NK-92 (cell line): ENCODE results near the gene IL17D.
"Not testable (repeated sequence)": the region's sequence is repeated elsewhere in the genome, so short reads cannot be mapped to it uniquely, and the experiment has no call there.

Experiments
- DNase-seq: peaks from one replicate; lab custom pipeline; 2025; ENCODE audit not compliant: unreplicated experiment; lab: John Stamatoyannopoulos, UW

Gene IL17D, protein sequence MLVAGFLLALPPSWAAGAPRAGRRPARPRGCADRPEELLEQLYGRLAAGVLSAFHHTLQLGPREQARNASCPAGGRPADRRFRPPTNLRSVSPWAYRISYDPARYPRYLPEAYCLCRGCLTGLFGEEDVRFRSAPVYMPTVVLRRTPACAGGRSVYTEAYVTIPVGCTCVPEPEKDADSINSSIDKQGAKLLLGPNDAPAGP

DNA sequence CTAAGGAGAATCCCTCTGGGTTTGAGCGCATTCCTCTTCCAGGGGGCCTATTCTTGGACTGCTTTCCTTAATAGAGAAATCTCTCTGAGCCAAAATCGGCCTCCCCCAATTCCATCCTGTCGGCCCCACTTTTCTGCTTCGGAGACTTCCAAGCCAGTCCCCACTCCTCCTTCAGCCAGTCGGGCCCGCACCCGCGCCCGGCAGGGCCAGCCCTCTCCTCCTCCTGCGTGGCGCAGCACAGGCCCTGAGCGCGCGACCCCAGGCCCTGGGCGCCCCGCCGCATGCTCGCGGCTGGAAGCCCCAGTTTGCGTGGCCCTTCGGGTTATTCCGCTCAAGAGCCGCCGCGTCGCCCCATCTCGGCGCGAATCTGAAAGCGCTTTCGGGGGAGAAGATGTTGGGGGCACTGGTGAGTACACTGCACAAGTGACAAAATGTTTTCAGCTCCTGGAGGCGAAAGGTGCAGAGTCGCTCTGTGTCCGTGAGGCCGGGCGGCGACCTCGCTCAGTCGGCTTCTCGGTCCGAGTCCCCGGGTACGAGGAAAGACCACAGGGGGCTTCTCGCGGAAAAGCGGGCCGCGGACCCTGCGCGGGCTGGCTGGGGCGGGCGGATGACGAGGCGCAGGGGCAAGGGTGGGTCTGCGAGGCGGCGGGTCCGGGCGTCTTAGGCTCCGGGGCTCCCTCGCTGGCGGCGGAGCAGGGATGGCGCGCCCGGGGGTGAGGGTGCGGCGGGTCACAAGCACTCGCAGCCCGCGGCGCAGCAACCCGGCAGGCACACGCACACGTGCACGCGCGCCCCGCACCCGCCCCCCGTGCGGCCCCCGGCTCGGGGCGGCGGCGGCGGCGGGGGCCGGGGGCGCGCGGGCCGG lies at the start of gene IL17D:
IL17D (plus strand) TSS at position 785 of the 865 bp plus-strand sequence. CDS start 303 bp downstream, outside the sequence.
- no peak for DNase-seq

DNA sequence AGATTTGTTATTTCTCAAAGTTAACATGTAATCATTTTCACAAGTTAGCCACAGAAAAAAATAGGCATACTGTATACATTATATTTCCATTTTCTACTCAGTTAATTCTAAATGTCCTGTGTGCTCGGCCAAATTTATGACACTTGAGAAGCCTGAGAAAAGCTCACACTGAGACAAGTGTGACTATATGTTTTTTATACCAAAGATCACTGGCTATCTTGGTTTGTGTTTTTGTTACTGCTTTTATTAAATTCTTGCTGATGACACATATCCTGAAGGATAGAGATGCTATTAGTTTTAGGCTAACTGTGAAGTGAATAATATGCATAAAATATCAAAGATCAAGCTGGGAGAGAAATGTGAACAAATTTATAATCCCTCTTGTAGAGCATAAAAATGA lies 49.3 kb upstream of the IL17D start:
- DNase-seq = no peak

DNA sequence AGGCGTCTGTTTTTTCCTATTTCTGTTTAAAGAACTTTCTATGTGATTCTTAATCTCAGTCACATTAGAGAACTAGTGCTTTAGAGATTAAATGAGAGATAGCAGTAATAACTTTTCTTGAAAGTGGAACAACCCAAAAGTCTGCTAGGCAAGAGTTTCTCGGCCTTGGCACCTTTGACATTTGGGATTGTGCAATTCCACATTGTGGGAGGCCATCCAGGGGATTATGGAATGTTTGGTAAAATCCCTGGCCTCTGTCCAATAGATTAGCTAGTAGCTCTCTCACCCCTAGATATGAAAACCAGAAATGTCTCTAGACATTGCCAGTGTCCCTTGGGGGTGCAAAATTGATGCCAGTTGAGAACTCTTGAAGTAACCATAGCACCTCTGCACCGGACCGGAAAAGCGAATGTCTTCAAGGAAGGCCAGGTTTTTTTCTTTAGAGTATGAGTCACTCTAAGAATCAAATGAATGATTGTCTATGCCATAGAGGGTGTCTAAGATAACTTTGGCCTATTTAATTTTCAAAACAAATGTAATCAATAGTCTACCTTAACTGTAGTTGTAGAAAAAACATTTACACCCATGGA lies 45.0 kb upstream of the IL17D start:
- DNase-seq = no peak

DNA sequence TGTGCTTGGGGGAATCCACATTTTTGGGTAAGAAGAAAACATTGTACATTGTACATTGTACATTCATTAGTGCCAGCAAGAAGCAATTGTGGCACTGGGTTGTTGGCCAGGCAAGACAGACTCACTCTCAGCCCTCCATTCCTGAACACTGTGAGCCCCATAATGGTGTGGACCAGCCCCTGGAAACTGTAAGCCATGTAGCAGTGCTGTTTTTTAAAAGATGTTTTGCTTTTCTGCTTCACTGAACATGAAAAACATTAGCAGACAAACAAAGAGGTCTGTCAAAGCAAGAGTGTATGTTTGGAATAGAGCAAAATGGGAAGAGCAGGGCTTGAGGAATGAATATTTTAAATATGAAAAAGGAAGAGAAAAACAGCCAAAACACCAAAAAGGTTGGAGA lies 39.1 kb upstream of the IL17D start:
- no peak for DNase-seq

DNA sequence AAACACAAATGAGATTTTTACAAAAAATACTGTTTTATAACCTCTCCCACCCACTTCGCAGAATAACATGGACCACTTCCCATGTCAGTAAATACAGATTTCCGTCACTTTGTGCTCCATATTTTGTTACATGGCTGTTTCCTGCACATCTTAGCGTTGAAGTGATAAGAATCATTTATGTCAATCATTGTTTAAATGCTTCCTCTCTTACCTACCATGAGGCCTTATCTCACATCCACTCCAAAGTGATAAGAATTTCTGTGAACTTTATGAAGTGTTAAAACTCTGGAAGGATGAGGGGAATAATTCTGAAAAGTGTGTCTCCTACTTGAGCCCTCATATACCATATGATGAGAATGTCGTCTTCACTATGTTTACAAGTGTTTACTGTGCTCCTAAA lies 36.6 kb upstream of the IL17D start:
- DNase-seq = no peak

DNA sequence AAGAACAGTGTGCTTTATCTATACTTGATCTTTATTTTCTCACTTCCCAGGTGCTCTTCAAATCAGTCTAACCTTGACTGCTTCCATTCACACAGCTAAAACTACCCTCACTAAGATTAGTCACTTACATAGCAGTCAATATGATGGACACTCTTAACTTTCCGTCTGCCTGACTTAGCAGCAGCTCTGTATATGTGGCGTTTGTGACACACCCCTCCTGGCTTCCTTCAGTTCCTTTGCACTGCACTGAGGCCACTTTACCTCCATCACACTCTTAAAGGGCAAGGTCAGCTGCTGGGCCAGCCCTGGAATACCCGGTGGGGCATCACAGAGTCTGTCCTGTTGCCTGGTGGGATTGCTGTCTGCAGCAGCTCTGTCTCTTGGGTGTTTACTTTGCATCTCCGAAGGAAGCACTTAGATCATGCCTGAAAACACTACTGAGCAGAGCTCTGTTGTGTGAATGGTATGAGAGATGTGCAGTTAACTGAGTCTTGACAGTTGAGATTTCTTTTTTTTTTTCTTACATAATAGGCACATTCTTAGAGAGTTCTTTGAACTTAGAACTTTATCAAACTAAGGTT lies 35.6 kb upstream of the IL17D start:
- DNase-seq = no peak

DNA sequence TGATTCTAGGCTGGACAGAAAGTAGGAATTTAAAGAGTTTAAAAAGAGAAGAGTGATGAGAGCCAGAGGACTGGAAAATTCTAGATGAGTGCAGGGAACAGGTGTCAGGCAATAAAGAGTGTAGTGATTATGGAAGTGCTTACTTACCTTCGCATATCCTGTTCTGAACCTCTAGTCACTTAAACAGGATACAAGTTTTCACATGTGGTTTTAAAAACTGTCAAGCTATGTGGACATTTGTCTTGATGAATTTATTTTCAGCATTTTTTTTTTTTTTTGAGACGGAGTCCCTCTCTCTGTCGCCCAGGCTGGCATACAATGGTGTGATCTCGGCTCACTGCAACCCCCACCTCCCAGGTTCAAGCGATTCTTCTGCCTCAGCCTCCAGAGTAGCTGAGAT lies 34.3 kb upstream of the IL17D start:
- DNase-seq = no peak

DNA sequence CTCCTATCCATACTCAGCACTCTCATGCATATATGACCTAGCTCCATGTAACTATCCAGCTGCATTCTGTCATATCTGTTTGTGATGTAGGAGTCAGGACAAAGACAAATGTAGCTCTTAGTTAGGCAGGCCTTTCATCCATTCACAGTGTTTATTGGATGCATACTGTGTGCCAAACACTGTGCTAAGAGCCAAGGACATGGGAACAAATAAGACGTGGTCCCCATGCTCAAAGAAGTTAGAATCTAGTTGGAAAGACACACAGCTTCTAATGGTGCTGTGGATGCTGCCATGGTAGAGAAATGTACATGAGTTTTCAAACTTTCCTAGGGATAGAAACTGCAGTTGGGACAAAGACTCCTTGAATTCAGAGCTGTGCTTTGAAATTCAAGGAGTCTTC lies 31.7 kb upstream of the IL17D start:
- DNase-seq = no peak

DNA sequence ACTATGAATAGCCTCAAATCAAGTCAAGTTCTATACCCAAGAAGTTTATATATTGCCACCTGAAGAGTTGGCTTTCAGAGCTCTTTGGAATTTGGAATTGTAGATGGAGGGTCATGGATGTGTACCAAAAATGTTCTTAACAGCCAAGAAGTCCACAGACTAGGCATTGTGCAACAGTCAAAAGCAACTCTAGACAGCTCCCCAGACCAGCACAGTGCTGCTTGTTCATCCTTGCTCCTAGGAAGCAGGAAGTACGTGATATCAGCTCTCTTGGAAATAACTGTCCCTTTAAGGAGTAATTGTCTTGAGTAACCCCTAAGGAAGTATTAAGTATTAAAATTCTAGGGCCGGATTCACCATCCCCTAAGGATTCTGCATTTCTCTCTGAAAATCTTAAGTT lies 30.7 kb upstream of the IL17D start:
- no peak for DNase-seq

DNA sequence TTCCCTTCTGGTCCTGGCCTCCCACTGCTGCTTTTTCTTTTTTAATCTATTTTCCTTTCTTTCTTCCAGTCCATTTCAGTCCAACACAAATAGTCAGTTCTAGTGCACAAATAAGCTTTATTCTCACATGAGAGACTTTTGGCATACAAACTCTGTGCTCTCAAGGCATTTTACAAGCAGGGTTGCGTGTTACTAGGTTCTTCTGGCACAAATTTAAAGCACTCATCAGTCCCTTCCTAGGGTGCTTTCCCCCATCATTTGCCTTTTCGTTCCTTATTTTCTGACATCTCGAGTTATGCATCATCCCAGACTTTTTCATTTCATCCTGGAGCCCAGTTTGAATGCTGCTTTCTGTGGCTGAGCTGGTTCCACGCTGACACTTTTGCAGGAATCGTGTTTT lies 29.8 kb upstream of the IL17D start:
- no peak for DNase-seq

DNA sequence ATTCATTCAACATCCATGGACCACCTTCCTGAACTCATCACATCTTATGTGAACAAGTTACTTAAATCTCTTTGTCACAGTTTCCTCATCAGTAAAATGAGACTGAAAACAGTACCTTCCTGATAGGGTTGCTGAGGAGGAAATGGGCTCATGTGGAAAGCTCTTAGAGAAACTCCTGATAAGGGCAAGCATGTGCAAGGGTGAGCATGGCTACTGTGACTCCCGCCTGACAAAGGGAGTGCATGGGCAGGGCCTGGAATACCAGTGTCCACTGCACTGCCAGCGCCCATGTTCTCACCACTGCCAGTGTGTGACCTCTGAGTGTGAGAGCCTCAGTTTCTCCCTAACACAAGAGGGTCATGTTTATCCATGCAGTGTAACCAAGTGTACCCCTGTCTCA lies 27.3 kb upstream of the IL17D start:
- DNase-seq = no peak

DNA sequence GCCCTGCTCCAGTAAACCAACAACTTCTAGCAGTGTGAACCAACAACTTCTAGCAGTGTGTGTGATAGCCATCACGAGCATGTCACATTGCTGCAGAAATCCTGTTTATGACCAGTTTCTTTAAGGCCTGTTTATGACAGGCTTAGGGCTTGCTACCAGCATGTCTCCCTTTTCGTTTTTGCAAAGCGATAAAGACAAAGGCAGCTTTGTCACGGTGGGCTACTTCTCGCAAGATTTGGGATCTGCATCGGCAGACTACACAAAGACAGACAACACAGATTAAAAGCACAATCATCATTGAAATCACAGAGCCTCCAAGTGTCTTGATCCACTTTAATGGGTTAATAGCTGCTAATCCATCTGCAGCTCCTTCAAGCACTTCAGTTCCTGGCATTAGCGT lies 24.9 kb upstream of the IL17D start:
- DNase-seq = not testable (repeated sequence)

DNA sequence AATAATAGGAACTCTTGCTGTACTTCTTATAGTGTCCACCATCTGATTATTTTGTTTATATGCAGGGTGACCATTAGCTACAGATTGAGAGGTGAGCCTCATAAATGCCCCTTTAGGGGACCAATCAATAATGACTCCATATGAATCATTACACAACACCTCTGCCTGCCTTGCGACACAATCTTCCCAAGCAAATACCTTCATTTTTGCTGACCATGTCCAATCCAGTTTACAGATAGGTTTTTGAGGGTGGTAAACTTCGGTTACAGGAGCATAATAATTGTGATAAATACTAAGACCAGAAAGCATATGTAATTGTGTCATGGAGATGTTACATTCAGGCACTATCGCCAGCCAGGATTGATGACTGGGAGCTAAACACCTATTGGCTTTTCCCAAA lies 23.6 kb upstream of the IL17D start:
- no peak for DNase-seq

DNA sequence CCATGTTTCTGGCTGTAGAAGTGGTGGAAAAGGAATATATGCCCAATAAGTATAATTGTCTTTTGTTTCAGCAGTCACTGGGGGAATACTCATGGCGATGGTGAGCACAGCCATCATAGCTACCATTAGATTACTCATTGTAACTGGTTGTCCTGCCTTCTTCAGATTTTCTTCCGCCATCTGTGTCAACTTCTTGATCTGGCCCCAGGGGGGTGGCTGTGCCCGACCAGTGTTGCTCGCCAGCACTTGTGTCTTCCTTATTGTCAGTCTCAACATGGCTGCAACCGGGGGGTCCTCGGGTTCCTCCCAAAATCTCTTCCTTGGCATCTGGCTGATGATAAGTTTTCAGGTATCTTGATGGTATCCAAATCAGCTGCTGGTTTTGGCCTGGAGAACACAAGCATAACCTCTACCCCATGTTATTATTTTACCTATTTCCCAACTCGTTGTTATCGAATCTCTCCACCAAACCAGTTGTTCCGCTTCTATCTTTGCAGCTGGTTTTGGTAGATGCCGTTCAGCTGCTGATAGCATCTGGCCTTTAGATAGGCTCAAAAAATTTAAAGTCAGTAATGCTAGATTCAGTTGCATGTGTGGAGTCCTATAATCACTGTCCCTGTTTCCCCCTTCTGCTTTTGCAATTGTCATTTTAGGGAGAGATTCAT lies 23.0 kb upstream of the IL17D start:
- no peak for DNase-seq

DNA sequence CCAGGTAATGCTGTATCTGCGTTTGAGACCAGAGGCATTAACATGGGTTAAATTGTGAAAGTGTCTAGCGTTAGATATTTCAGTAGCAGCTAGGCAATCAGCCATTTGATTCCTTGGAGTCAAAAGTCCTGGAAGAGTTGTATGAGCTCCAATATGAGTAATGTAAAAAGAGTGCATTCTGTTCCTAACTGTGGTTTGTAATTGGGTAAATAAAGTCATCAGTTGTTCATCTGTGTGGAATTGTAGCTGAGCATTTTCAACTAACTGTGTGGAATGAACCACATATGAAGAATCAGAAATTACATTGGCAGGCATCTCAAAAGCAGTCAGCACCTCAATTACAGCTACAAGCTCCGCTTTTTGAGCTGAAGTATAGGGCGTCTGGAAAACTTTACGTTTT lies 22.0 kb upstream of the IL17D start:
- not testable (repeated sequence) for DNase-seq

DNA sequence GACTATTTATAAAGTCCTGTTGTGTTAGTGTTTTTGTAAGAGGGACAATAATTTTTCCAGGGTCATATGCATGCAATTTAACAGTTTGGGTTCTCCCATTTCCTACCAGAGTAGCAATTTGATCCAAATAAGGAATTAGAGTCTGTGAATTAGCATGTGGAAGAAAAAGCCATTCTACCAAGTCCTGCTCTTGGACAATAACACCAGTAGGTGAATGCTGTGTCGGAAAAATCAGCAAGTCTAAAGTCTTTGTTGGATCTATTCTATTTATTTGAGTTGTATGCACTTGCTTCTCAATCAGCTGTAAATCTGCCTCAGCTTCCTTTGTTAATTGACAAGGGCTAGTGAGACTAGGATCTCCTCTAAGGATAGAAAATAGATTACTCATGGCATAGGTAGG lies 21.4 kb upstream of the IL17D start:
- DNase-seq = no peak

DNA sequence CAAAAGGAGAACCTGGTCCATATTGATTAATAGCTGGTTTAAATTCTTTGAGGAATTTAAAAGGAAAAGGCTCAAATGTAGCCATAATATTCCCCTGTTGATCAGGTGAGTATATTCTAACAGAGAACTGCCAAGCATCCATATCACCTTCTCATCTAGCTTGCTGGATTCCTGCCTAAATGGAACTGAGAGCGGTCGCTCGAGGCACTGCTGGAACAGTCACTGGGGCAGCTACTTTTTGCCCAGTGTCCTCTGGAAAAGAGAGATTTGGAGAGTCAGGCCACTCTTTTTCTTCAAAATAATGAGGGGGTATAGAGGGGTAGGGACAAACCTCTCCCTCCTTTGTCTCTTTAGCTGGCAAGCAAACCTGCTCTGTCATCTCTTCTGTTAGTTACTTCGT lies 19.5 kb upstream of the IL17D start:
- DNase-seq = no peak

DNA sequence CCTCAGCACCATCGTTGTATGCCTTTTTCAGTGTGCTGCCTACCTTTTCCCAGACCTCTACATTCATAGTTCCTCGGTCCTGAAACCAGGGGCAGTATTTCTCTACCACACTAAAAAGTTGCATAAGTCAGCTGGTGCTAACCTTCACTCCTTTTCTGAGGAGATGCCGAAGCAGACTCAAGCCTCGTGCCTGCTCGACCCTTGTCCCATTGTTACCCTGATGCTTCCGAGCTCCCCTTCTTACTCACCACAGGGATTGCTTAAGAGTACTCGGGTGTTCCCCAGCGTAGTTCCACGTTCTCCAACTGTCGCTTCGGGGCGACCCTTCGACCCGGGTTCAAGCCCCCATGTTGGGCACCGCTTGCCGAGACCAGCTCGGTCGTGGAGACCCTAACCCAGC lies 19.0 kb upstream of the IL17D start:
- DNase-seq = no peak

DNA sequence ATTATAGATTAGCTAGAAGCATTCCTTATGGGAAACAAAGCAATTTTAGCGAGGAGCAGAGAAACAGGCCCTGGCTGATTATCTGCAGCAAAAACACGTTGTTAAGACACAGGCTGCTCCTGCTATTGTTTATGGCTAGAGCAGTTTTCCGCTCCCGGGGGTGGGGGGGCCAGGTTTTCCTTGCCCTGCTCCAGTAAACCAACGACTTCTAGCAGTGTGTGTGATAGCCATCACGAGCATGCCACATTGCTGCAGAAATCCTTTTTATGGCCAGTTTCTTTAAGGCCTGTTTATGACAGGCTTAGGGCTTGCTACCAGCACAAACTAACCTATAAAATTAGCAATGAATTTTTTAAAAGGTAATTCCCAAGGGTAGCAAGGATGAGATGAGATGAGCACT lies 18.4 kb upstream of the IL17D start:
- DNase-seq = no peak

DNA sequence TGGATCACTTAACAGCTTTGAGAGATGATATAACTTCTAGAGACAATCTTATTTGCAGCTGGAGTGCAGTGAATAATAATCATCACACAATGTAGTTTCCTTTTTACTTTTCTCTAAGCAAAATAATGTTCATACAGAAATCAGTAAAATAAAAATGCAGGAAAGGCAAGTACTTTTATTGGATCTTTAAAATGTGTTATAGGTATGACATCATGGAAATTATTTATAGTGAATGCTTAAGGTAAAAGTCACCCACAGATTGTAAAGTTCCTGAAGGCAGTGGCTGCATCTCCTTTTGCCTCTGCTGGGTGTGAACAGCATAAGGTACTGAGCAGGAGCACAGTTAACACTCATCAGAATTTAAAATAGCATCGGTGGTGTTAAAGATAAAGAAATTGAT lies 17.3 kb upstream of the IL17D start:
- no peak for DNase-seq

DNA sequence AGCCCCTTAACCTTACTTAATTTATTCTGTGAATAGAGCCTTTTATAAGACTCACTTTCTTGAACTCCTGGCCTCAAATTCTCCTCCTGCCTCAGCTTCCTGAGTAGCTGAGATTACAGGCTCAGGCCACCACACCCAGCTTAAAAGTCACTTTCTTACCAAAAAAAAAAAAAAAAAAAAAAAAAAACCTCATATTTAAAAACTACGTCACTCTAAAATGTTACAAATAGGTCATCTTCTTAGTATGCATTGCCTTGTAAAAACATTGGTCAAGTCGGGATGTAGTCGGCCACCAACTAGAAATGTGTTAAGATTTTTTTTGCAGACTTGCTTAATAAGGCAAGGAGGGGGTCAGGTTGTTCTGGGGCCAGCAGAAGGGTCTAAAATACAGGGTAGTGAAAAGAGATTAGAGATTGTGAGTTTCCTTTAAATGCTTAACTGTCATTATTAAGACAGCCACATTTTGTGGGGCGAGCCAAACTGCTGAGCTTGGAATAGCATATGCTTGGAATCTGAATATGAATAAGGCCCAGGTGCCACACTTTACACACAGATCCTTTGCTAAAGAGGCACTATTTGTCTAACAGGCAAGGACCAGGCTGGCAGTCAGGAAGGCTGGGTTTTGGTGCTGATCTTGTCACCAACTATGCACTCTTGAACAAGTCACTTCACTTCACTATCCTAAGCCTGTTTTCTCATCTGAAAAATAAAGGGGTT lies 16.5 kb upstream of the IL17D start:
- DNase-seq = no peak
